ENCODE data around the gene CDKL2. TPM values are rescaled to one million over a fixed set of nuclear protein-coding genes. Genes with fewer than 3 reads are reported as not detected.

Gene CDKL2
- total and polyA plus RNA-seq, 9 of the 15 experiments (the other 6 are each of a cell fraction or from before 2014, with no cell fraction given), result 0.01 to 0.16 TPM; not detected in 7

- TF ChIP-seq BCOR (IDR thresholded peaks at IDR 0.05), result no peak
Observed at GRCh38 chr4:75637827-75638226, 7.5 kb upstream of the CDKL2 start (continued).

- H3K36me3 ChIP-seq (ENCODE audit: control insufficient read depth, insufficient read depth, low read length), result peaks cover 1% of the 10 kb centered on the region; the same call in 1 of the 3 replicates
- DNase-seq (ENCODE audit: extremely low read depth in 1 of 4, low spot score in 3 of 4) (no peak), ATAC-seq (no peak), FAIRE-seq (no peak)
- H3K9ac ChIP-seq (ENCODE audit: insufficient read depth in 1 of 2, low read depth in 2 of 2, low read length in 2 of 2), result no peak overlapping the region
- in situ Hi-C loops (cut with MboI), result no loop called here
- H3K27me3 ChIP-seq (ENCODE audit: control insufficient read depth in 2 of 2, insufficient read depth in 2 of 2, low read length in 2 of 2), result no peaks in the 10 kb centered on the region
- no peaks in the 10 kb centered on the region for H3K79me2 ChIP-seq (ENCODE audit: control insufficient read depth, insufficient read depth, low read length)
- ChIA-PET CTCF (ENCODE audit: low intra/inter-chr PET ratio) (no interaction called here), POLR2A (interaction anchor here (1.0 kb wide), 1 partner anchor 15 kb away, joined by 3 read pairs; no protein-coding TSS in a partner anchor)
- H3K4me1 ChIP-seq (replicated peaks in 1 of 2; ENCODE audit: control insufficient read depth in 2 of 2, insufficient read depth in 2 of 2, low read length in 2 of 2), result no peaks in the 10 kb centered on the region
- no peaks in the 10 kb centered on the region for H3K9me1 ChIP-seq (ENCODE audit: control insufficient read depth, insufficient read depth, low read length)
- no peak overlapping the region for H2AFZ ChIP-seq (ENCODE audit: low read depth, low read length)
- no peaks in the 10 kb centered on the region for H3K9me3 ChIP-seq (replicated peaks; ENCODE audit: control insufficient read depth, insufficient read depth, low read depth, low read length)
- intact Hi-C loops (cut with micrococcal nuclease), result no loop called here
- H3K4me2 ChIP-seq (ENCODE audit: insufficient read depth, low read length), result no peak overlapping the region
- H4K20me1 ChIP-seq (replicated peaks; ENCODE audit: control insufficient read depth, insufficient read depth, low read length), result no peaks in the 10 kb centered on the region
- TF ChIP-seq NFE2 (IDR thresholded peaks at IDR 0.05; ENCODE audit: low read depth), result no peak
- TF ChIP-seq POLR2B (IDR thresholded peaks at IDR 0.05; ENCODE audit: low read depth, partially characterized antibody), result no peak
- TF ChIP-seq CTBP1 (IDR thresholded peaks at IDR 0.05; ENCODE audit: borderline replicate concordance), result no peak
- TF ChIP-seq NKRF (IDR thresholded peaks at IDR 0.05; ENCODE audit: borderline replicate concordance), result no peak
- TF ChIP-seq MYNN (IDR thresholded peaks at IDR 0.05), result no peak
- TF ChIP-seq MYNN (CRISPR knock-in tag; IDR thresholded peaks at IDR 0.05), result no peak
- TF ChIP-seq MAZ (CRISPR knock-in tag; conservative IDR thresholded peaks at IDR 0.05 in 1 of 2, IDR thresholded peaks at IDR 0.05 in 1 of 2), result no peak
- TF ChIP-seq CBFA2T3 (IDR thresholded peaks at IDR 0.05), result no peak
- no peak for TF ChIP-seq PML (IDR thresholded peaks at IDR 0.05; ENCODE audit: low read length)
- TF ChIP-seq E2F3 (CRISPR knock-in tag; IDR thresholded peaks at IDR 0.05), result no peak
- no peak for TF ChIP-seq ZNF184 (CRISPR knock-in tag; IDR thresholded peaks at IDR 0.05)
- no peak for TF ChIP-seq ARID1B (IDR thresholded peaks at IDR 0.05)
- TF ChIP-seq SMARCC2 (IDR thresholded peaks at IDR 0.05; ENCODE audit: low read depth), result no peak
- TF ChIP-seq PTBP1 (IDR thresholded peaks at IDR 0.05; ENCODE audit: low read depth, low read length), result no peak
- no peak for TF ChIP-seq COPS2 (conservative IDR thresholded peaks at IDR 0.05)
- no peak for TF ChIP-seq NFE2L1 (tag; IDR thresholded peaks at IDR 0.05; ENCODE audit: borderline replicate concordance, low read depth)
- 47% methylated on average over 1 of the region's 1 CpG for WGBS (ENCODE audit: insufficient coverage, low coverage, missing lambda C conversion rate)
- H3K27ac ChIP-seq (ENCODE audit: extremely low read depth, low read depth, low read length), result no peak overlapping the region
- no TSS peak for BruUV-seq (replicated peaks)
- no peak overlapping the region for H3K4me3 ChIP-seq
Observed at GRCh38 chr4:75637176-75637575, 6.8 kb upstream of the CDKL2 start.

Data from K562 (cell line).